ENCODE data around the gene ZNF133.

DNA sequence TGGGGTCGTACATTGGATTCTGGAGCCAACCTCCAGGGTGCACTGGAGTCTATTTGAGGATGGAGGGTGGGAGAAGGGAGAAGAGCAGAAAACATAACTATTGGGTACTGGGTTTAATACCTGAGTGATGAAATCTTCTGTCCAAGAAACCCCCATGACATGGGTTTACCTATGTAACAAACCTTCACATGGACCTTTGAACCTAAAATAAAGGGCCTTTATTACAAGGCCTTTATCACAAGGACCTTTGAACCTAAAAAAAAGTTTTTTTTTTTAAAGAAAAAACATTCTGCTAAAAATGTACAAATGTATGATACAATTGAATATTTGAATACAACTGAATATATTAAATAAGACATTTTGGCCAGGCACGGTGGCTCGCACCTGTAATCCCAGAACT, 38.1 kb upstream of the ZNF133 start:
- no peak for TF ChIP-seq POLR2A (IDR thresholded peaks at IDR 0.05)
- no peak for TF ChIP-seq CTCF (IDR thresholded peaks at IDR 0.05)
- TF ChIP-seq EP300 (IDR thresholded peaks at IDR 0.05) = no peak
